Endothelial cell of umbilical vein (primary cell): ENCODE measurements around the gene SYNPO.

Experiments
- CTCF ChIP-seq, 2 donors: IDR thresholded peaks; 1 replicate in 1 of 2; 2 replicates in 1 of 2; pipeline ENCODE4 v1.5.1; 2011; ENCODE audit warnings: low read length in 2 of 2, mild to moderate bottlenecking in 2 of 2, moderate library complexity in 2 of 2, control low read depth in 1 of 2, inconsistent platforms in 1 of 2, low read depth in 1 of 2; ENCODE audit not compliant: insufficient read depth in 1 of 2; ENCODE audit errors: extremely low read depth in 1 of 2
- EZH2 ChIP-seq: IDR thresholded peaks from 2 replicates; pipeline ENCODE4 v1.6.1; 2012; ENCODE audit warnings: borderline replicate concordance, low read depth, mild to moderate bottlenecking, moderate library complexity, low read length, inconsistent platforms; ENCODE audit not compliant: severe bottlenecking
- GATA2 ChIP-seq: IDR thresholded peaks from 2 replicates; pipeline ENCODE4 v1.7.0; 2011; ENCODE audit warnings: low read depth, mild to moderate bottlenecking, moderate library complexity, mixed read lengths, low read length; ENCODE audit not compliant: insufficient read length, insufficient read depth
- MYC ChIP-seq: IDR thresholded peaks from one replicate; pipeline ENCODE4 v1.6.1; 2011; ENCODE audit warnings: mild to moderate bottlenecking, low read depth, low read length
- POLR2A ChIP-seq: IDR thresholded peaks from 2 replicates; pipeline ENCODE4 v1.6.1; 2012; ENCODE audit warnings: low read depth, mild to moderate bottlenecking, control low read depth, low read length
- POLR2AphosphoS5 ChIP-seq: IDR thresholded peaks from 2 replicates; pipeline ENCODE4 v1.6.1; 2012; ENCODE audit warnings: low read depth, mild to moderate bottlenecking, control low read depth, low read length, moderate library complexity; ENCODE audit not compliant: insufficient read depth

- no peak for TF ChIP-seq POLR2AphosphoS5
- no peak for TF ChIP-seq CTCF (IDR thresholded peaks at IDR 0.05; ENCODE audit: extremely low read depth in 1 of 2, insufficient read depth in 1 of 2, low read depth in 1 of 2, low read length in 2 of 2)
- no peak for TF ChIP-seq EZH2
- TF ChIP-seq MYC: no peak
- no peak for TF ChIP-seq POLR2A
- no peak for TF ChIP-seq GATA2
Observed at GRCh38 chr5:150606476-150606875, 34.0 kb upstream of the SYNPO start.
